ENCODE data around the gene CDKN3.
A peak's percentile ranks its signal among the peaks of the same experiment; 100 is the strongest.
"Not testable (repeated sequence)": the region's sequence is repeated elsewhere in the genome, so short reads cannot be mapped to it uniquely, and the experiment has no call there.

The CDKN3 gene

GRCh38 chr14:54395716-54396115 is 1.1 kb upstream of the CDKN3 start:
- TF ChIP-seq CTCF (IDR thresholded peaks at IDR 0.05; ENCODE audit: control insufficient read depth, extremely low read depth, insufficient read depth), result no peak
- no peak for DNase-seq (ENCODE audit: low read depth)

GRCh38 chr14:54396183-54396492 is 669 bp upstream of the CDKN3 start:
- DNase-seq (ENCODE audit: low read depth), result no peak
- H3K4me3 ChIP-seq (ENCODE audit: low read depth, low read length), result peak overlapping the region; percentile 94
- no peak for TF ChIP-seq CTCF (IDR thresholded peaks at IDR 0.05; ENCODE audit: control insufficient read depth, extremely low read depth, insufficient read depth)

More at GRCh38 chr14:54395716-54396115, 1.1 kb upstream of the CDKN3 start:
- no peak overlapping the region for H3K4me3 ChIP-seq (ENCODE audit: low read depth, low read length)

- TF ChIP-seq CTCF (IDR thresholded peaks at IDR 0.05; ENCODE audit: control insufficient read depth, extremely low read depth, insufficient read depth), result no peak
- DNase-seq (ENCODE audit: low read depth), result no peak
- no peak overlapping the region for H3K4me3 ChIP-seq (ENCODE audit: low read depth, low read length)
Observed at GRCh38 chr14:54399560-54399959, 2.8 kb downstream of the CDKN3 start.

GRCh38 chr14:54403401-54404005 is 6.7 kb downstream of the CDKN3 start:
- not testable (repeated sequence) for H3K4me3 ChIP-seq (ENCODE audit: low read depth, low read length); DNase-seq (ENCODE audit: low read depth)

GRCh38 chr14:54410215-54410614 is 13.4 kb downstream of the CDKN3 start:
- DNase-seq (ENCODE audit: low read depth), result no peak
- no peak overlapping the region for H3K4me3 ChIP-seq (ENCODE audit: low read depth, low read length)
- no peak for TF ChIP-seq CTCF (IDR thresholded peaks at IDR 0.05; ENCODE audit: control insufficient read depth, extremely low read depth, insufficient read depth)

GRCh38 chr14:54411371-54411770 is 14.6 kb downstream of the CDKN3 start:
- no peak for DNase-seq (ENCODE audit: low read depth)
- H3K4me3 ChIP-seq (ENCODE audit: low read depth, low read length), result no peak overlapping the region
- TF ChIP-seq CTCF (IDR thresholded peaks at IDR 0.05; ENCODE audit: control insufficient read depth, extremely low read depth, insufficient read depth), result no peak

- H3K4me3 ChIP-seq (ENCODE audit: low read depth, low read length), result no peak overlapping the region
- peak; percentile 59 for TF ChIP-seq CTCF (IDR thresholded peaks at IDR 0.05; ENCODE audit: control insufficient read depth, extremely low read depth, insufficient read depth)
- DNase-seq (ENCODE audit: low read depth), result no peak
Observed at GRCh38 chr14:54420478-54421142, 23.8 kb downstream of the CDKN3 start.

Measured in LNCaP clone FGC (cell line).